ENCODE data around the gene BFSP1.

GRCh38 chr20:17568045-17568788, 37.0 kb upstream of the BFSP1 start:
- TF ChIP-seq CTCF (IDR thresholded peaks at IDR 0.05): no peak
- no peak for TF ChIP-seq POLR2A (IDR thresholded peaks at IDR 0.05)
